Measurements from ENCODE around the gene SAMD9L. TPM values are rescaled to one million over a fixed set of nuclear protein-coding genes. Genes with fewer than 3 reads are reported as not detected.
"Not testable (repeated sequence)": the region's sequence is repeated elsewhere in the genome, so short reads cannot be mapped to it uniquely, and the experiment has no call there.

The SAMD9L gene
- total and polyA plus RNA-seq, 2 experiments from 2014 or later: 1.5 to 4.5 TPM

DNA sequence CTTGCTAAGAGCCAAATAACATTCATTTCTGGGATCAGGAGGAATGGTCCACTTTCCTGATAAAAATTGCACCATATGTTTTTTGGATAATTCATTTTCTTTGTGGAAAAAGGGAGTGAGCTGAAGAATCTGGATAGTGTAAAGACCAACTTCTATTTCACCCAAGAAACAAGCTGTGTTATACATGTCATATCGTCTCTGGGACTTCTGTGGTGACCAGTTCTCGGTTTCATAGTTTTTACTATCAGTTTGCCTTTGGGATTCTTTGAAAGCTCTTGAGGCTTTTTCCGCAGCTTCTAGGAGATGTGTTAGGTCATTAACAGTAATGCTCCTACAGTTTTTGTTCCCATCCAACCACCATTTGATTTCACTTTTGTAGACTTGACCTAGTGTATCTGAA is 16.0 kb downstream of the SAMD9L start:
- H3K4me3 ChIP-seq: no peak overlapping the region
- H3K79me2 ChIP-seq: no peaks in the 10 kb centered on the region
- H3K9me3 ChIP-seq (ENCODE audit: low read depth): no peaks in the 10 kb centered on the region
- no peaks in the 10 kb centered on the region for H3K36me3 ChIP-seq (replicated peaks; ENCODE audit: insufficient read depth, low read depth)
- no peak overlapping the region for H3K27ac ChIP-seq
- no peak overlapping the region for H2AFZ ChIP-seq
- no peak overlapping the region for H3K4me2 ChIP-seq
- no peak for DNase-seq (ENCODE audit: low spot score)
- H3K4me1 ChIP-seq (ENCODE audit: insufficient read depth): no peaks in the 10 kb centered on the region
- no peaks in the 10 kb centered on the region for H3K9me2 ChIP-seq (replicated peaks; ENCODE audit: insufficient read depth)
- H4K20me1 ChIP-seq (ENCODE audit: insufficient read depth, poor library complexity, severe bottlenecking): no peaks in the 10 kb centered on the region
- TF ChIP-seq EZH2phosphoT487 (IDR thresholded peaks at IDR 0.05; ENCODE audit: low read depth, severe bottlenecking, unreplicated experiment) (no peak), EZH2 (IDR thresholded peaks at IDR 0.05; ENCODE audit: borderline replicate concordance) (no peak)
- TF ChIP-seq, protein P1, sequence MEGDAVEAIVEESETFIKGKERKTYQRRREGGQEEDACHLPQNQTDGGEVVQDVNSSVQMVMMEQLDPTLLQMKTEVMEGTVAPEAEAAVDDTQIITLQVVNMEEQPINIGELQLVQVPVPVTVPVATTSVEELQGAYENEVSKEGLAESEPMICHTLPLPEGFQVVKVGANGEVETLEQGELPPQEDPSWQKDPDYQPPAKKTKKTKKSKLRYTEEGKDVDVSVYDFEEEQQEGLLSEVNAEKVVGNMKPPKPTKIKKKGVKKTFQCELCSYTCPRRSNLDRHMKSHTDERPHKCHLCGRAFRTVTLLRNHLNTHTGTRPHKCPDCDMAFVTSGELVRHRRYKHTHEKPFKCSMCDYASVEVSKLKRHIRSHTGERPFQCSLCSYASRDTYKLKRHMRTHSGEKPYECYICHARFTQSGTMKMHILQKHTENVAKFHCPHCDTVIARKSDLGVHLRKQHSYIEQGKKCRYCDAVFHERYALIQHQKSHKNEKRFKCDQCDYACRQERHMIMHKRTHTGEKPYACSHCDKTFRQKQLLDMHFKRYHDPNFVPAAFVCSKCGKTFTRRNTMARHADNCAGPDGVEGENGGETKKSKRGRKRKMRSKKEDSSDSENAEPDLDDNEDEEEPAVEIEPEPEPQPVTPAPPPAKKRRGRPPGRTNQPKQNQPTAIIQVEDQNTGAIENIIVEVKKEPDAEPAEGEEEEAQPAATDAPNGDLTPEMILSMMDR (IDR thresholded peaks at IDR 0.05; ENCODE audit: poor library complexity): no peak
- no peaks in the 10 kb centered on the region for H3K27me3 ChIP-seq
- WGBS (ENCODE audit: low lambda C conversion rate, missing lambda C conversion rate): 88% methylated on average over 3 of the region's 3 CpGs

DNA sequence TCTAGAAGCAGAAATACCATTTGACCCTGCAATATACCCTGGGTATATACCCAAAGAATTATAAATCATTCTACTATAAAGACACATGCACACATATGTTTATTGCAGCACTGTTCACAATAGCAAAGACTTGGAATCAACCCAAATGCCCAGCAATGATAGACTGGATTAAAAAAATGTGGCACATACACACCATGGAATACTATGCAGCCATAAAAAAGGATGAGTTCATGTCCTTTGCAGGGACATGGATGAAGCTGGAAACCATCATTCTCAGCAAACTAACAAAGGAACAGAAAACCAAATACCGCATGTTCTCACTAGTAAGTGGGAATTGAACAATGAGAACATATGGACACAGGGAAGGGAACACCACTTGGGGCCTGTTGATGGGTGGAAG is 21.2 kb downstream of the SAMD9L start:
- not testable (repeated sequence) for H3K9me2 ChIP-seq (replicated peaks; ENCODE audit: insufficient read depth); H3K27ac ChIP-seq; H2AFZ ChIP-seq; H3K27me3 ChIP-seq; H3K4me3 ChIP-seq; H4K20me1 ChIP-seq (ENCODE audit: insufficient read depth, poor library complexity, severe bottlenecking); H3K4me1 ChIP-seq (ENCODE audit: insufficient read depth); H3K9me3 ChIP-seq (ENCODE audit: low read depth); DNase-seq (ENCODE audit: low spot score); H3K79me2 ChIP-seq; H3K4me2 ChIP-seq; H3K36me3 ChIP-seq (replicated peaks; ENCODE audit: insufficient read depth, low read depth)
- 100% methylated on average over 1 of the region's 1 CpG for whole genome bisulfite sequencing (ENCODE audit: low lambda C conversion rate, missing lambda C conversion rate)

DNA sequence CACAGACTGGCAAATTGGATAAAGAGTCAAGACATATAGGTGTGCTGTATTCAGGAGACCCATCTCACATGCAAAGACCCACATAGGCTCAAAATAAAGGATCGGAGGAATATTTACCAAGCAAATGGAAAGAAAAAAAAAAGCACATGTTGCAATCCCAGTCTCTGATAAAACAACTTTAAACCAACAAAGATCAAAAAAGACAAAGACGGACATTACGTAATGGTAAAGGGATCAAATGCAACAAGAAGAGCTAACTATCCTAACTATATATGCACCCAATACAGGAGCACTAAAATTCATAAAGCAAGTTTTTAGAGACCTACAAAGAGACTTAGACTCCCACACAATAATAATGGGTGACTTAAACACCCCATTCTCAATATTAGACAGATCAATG is 24.7 kb downstream of the SAMD9L start:
- H4K20me1 ChIP-seq (ENCODE audit: insufficient read depth, poor library complexity, severe bottlenecking); H3K4me2 ChIP-seq; H3K9me3 ChIP-seq (ENCODE audit: low read depth); H3K27me3 ChIP-seq; H3K79me2 ChIP-seq; H2AFZ ChIP-seq; DNase-seq (ENCODE audit: low spot score); H3K4me3 ChIP-seq; H3K9me2 ChIP-seq (replicated peaks; ENCODE audit: insufficient read depth); H3K4me1 ChIP-seq (ENCODE audit: insufficient read depth); H3K27ac ChIP-seq; H3K36me3 ChIP-seq (replicated peaks; ENCODE audit: insufficient read depth, low read depth): not testable (repeated sequence)
- 79% methylated on average over 3 of the region's 3 CpGs for WGBS (ENCODE audit: low lambda C conversion rate, missing lambda C conversion rate)

DNA sequence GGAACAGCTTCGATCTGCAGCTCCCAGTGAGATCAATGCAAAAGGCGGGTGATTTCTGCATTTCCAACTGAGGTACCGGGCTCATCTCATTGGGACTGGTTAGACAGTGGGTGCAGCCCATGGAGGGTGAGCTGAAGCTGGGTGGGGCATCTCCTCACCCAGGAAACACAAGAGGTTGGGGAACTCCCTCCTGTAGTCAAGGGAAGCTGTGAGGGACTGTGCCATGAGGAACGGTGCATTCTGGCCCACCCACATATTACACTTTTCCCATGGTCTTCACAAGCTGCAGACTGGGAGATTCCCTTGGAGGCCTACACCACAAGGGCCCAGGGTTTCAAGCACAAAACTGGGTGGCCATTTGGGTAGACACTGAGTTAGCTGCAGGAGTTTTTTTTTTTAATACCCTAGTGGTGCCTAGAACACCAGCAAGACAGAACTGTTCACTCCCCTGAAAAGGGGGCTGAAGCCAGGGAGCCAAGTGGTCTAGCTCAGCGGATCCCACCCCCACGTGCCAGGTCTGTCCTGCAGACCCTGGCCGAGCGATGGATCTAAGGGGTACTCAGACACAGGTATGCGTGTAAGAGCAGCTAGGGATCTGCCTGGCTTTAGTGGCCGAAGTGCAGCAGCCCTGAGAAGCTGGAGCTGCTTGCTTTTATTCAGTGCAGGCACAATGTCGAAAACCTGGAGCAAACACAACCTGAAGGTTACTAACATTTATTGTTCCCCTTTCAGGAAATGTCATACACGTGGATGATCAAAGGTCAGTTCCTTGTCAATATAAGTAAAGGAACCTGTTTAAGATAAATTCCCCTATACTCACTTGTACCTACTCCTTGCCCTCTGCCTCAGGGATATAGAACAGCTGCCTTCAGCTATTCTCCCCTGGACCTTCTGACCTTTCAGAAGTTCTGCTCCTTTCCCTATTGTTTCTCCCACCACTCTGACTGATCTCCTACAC is 27.3 kb downstream of the SAMD9L start:
- DNase-seq (ENCODE audit: low spot score): no peak
- 87% methylated on average over 12 of the region's 12 CpGs for WGBS (ENCODE audit: low lambda C conversion rate, missing lambda C conversion rate)

More for the DNA sequence above, 27.3 kb downstream of the SAMD9L start:
- no peaks in the 10 kb centered on the region for H3K27me3 ChIP-seq
- no peaks in the 10 kb centered on the region for H3K36me3 ChIP-seq (replicated peaks; ENCODE audit: insufficient read depth, low read depth)
- no peaks in the 10 kb centered on the region for H4K20me1 ChIP-seq (ENCODE audit: insufficient read depth, poor library complexity, severe bottlenecking)
- no peak overlapping the region for H2AFZ ChIP-seq
- H3K4me1 ChIP-seq (ENCODE audit: insufficient read depth): no peaks in the 10 kb centered on the region
- H3K4me3 ChIP-seq: no peak overlapping the region
- no peak for TF ChIP-seq EZH2phosphoT487 (IDR thresholded peaks at IDR 0.05; ENCODE audit: low read depth, severe bottlenecking, unreplicated experiment)
- TF ChIP-seq, protein P1 (IDR thresholded peaks at IDR 0.05; ENCODE audit: poor library complexity): no peak
- no peak for TF ChIP-seq EZH2 (IDR thresholded peaks at IDR 0.05; ENCODE audit: borderline replicate concordance)
- no peak overlapping the region for H3K27ac ChIP-seq
- H3K79me2 ChIP-seq: no peaks in the 10 kb centered on the region
- H3K9me2 ChIP-seq (replicated peaks; ENCODE audit: insufficient read depth): no peaks in the 10 kb centered on the region
- no peaks in the 10 kb centered on the region for H3K9me3 ChIP-seq (ENCODE audit: low read depth)
- H3K4me2 ChIP-seq: no peak overlapping the region

Data from hepatocyte (in vitro differentiated cells).